Measurements from ENCODE around the gene GRIN2C.

The GRIN2C gene

GRCh38 chr17:74808714-74809430, 50.8 kb downstream of the GRIN2C start:
- Histone ChIP-seq H3F3A (ENCODE audit: insufficient read depth, low read length) (no peaks in the 10 kb centered on the region), H3K9ac (ENCODE audit: low read length) (no peak overlapping the region), H3K79me2 (ENCODE audit: low read length) (no peaks in the 10 kb centered on the region), H4K20me1 (ENCODE audit: insufficient read depth, low read length) (no peaks in the 10 kb centered on the region), H3K4me1 (ENCODE audit: low read length) (no peaks in the 10 kb centered on the region), H3K9me2 (replicated peaks; ENCODE audit: insufficient read depth, low read length) (no peaks in the 10 kb centered on the region), H3K27me3 (replicated peaks; ENCODE audit: insufficient read depth, low read length) (no peaks in the 10 kb centered on the region), H3K36me3 (replicated peaks; ENCODE audit: insufficient read depth, low read length) (no peaks in the 10 kb centered on the region), H3K4me2 (ENCODE audit: low read depth, low read length) (no peak overlapping the region), H3K9me3 (replicated peaks; ENCODE audit: insufficient read depth, low read length) (no peaks in the 10 kb centered on the region), H3K27ac (ENCODE audit: low read length) (no peak overlapping the region), H3K4me3 (ENCODE audit: low read length) (no peak overlapping the region), H2AFZ (ENCODE audit: low read length) (no peak overlapping the region)
- no peak for DNase-seq
- no peak for TF ChIP-seq CTCF (IDR thresholded peaks at IDR 0.05; ENCODE audit: low read length)
- no peak for TF ChIP-seq EZH2phosphoT487 (IDR thresholded peaks at IDR 0.05; ENCODE audit: low read length)
- TF ChIP-seq EZH2 (optimal IDR thresholded peaks at IDR 0.05; ENCODE audit: low read depth, low read length), result no peak

GRCh38 chr17:74807925-74808324, 51.8 kb downstream of the GRIN2C start:
- no peak for DNase-seq
- Histone ChIP-seq H3K4me1 (ENCODE audit: low read length) (no peaks in the 10 kb centered on the region), H3K9me2 (replicated peaks; ENCODE audit: insufficient read depth, low read length) (no peaks in the 10 kb centered on the region), H2AFZ (ENCODE audit: low read length) (no peak overlapping the region), H3K79me2 (ENCODE audit: low read length) (no peaks in the 10 kb centered on the region), H3K27ac (ENCODE audit: low read length) (no peak overlapping the region), H3K9me3 (replicated peaks; ENCODE audit: insufficient read depth, low read length) (no peaks in the 10 kb centered on the region), H3K27me3 (replicated peaks; ENCODE audit: insufficient read depth, low read length) (no peaks in the 10 kb centered on the region), H3K4me2 (ENCODE audit: low read depth, low read length) (no peak overlapping the region), H3K36me3 (replicated peaks; ENCODE audit: insufficient read depth, low read length) (no peaks in the 10 kb centered on the region), H4K20me1 (ENCODE audit: insufficient read depth, low read length) (no peaks in the 10 kb centered on the region), H3K9ac (ENCODE audit: low read length) (no peak overlapping the region), H3F3A (ENCODE audit: insufficient read depth, low read length) (no peaks in the 10 kb centered on the region), H3K4me3 (ENCODE audit: low read length) (no peak overlapping the region)
- TF ChIP-seq CTCF (IDR thresholded peaks at IDR 0.05; ENCODE audit: low read length), result no peak
- TF ChIP-seq EZH2phosphoT487 (IDR thresholded peaks at IDR 0.05; ENCODE audit: low read length), result no peak
- no peak for TF ChIP-seq EZH2 (optimal IDR thresholded peaks at IDR 0.05; ENCODE audit: low read depth, low read length)

- H3K9me3 ChIP-seq (replicated peaks; ENCODE audit: insufficient read depth, low read length), result no peaks in the 10 kb centered on the region
- H3K27ac ChIP-seq (ENCODE audit: low read length), result no peak overlapping the region
- no peak for DNase-seq
- H3K4me2 ChIP-seq (ENCODE audit: low read depth, low read length), result no peak overlapping the region
- H4K20me1 ChIP-seq (ENCODE audit: insufficient read depth, low read length), result no peaks in the 10 kb centered on the region
- H2AFZ ChIP-seq (ENCODE audit: low read length), result no peak overlapping the region
- no peaks in the 10 kb centered on the region for H3K9me2 ChIP-seq (replicated peaks; ENCODE audit: insufficient read depth, low read length)
- H3K9ac ChIP-seq (ENCODE audit: low read length), result no peak overlapping the region
- H3K36me3 ChIP-seq (replicated peaks; ENCODE audit: insufficient read depth, low read length), result no peaks in the 10 kb centered on the region
- no peaks in the 10 kb centered on the region for H3F3A ChIP-seq (ENCODE audit: insufficient read depth, low read length)
- H3K4me1 ChIP-seq (ENCODE audit: low read length), result no peaks in the 10 kb centered on the region
- TF ChIP-seq CTCF (IDR thresholded peaks at IDR 0.05; ENCODE audit: low read length) (no peak), EZH2phosphoT487 (IDR thresholded peaks at IDR 0.05; ENCODE audit: low read length) (no peak), EZH2 (optimal IDR thresholded peaks at IDR 0.05; ENCODE audit: low read depth, low read length) (no peak)
- no peaks in the 10 kb centered on the region for H3K27me3 ChIP-seq (replicated peaks; ENCODE audit: insufficient read depth, low read length)
- H3K4me3 ChIP-seq (ENCODE audit: low read length), result no peak overlapping the region
- no peaks in the 10 kb centered on the region for H3K79me2 ChIP-seq (ENCODE audit: low read length)
Observed at GRCh38 chr17:74807441-74807840, 52.2 kb downstream of the GRIN2C start.
